ENCODE measurements around the gene KAT2A. TPM values are rescaled to one million over a fixed set of nuclear protein-coding genes. Genes with fewer than 3 reads are reported as not detected.

Gene KAT2A
- total RNA-seq, 2 donors from 2014 or later, result 26.4 to 31.3 TPM

- no peak for ATAC-seq (ENCODE audit: insufficient number of reproducible peaks, low FRiP score, low read depth)
- Histone ChIP-seq H3K9me3 (no peaks in the 10 kb centered on the region), H3K4me3 (no peak overlapping the region)
Observed at GRCh38 chr17:42087736-42088705, 33.1 kb downstream of the KAT2A start.

GRCh38 chr17:42087042-42087701, 34.0 kb downstream of the KAT2A start:
- DNase-seq (ENCODE audit: low spot score) (no peak), ATAC-seq (ENCODE audit: insufficient number of reproducible peaks, low FRiP score, low read depth) (no peak)
- no peaks in the 10 kb centered on the region for H3K27me3 ChIP-seq (replicated peaks; ENCODE audit: insufficient read depth)
- no peak for TF ChIP-seq CTCF (IDR thresholded peaks at IDR 0.05)
- H3K27ac ChIP-seq, result no peak overlapping the region
- no peaks in the 10 kb centered on the region for H3K36me3 ChIP-seq
- no peaks in the 10 kb centered on the region for H3K4me1 ChIP-seq (ENCODE audit: control insufficient read depth in 1 of 2, low read depth in 2 of 2)
- no peaks in the 10 kb centered on the region for H3K9me3 ChIP-seq
- no peak overlapping the region for H3K4me3 ChIP-seq

More at GRCh38 chr17:42087736-42088705, 33.1 kb downstream of the KAT2A start:
- DNase-seq (ENCODE audit: low spot score), result no peak
- Histone ChIP-seq H3K36me3 (no peaks in the 10 kb centered on the region), H3K4me1 (ENCODE audit: control insufficient read depth in 1 of 2, low read depth in 2 of 2) (no peaks in the 10 kb centered on the region), H3K27me3 (replicated peaks; ENCODE audit: insufficient read depth) (no peaks in the 10 kb centered on the region), H3K27ac (no peak overlapping the region)
- no peak for TF ChIP-seq CTCF (IDR thresholded peaks at IDR 0.05)

GRCh38 chr17:42081516-42082129, 39.5 kb downstream of the KAT2A start:
- ATAC-seq (ENCODE audit: insufficient number of reproducible peaks, low FRiP score, low read depth) (no peak), DNase-seq (ENCODE audit: low spot score) (no peak)
- no peak for TF ChIP-seq CTCF (IDR thresholded peaks at IDR 0.05)
- Histone ChIP-seq H3K4me3 (no peak overlapping the region), H3K27me3 (replicated peaks; ENCODE audit: insufficient read depth) (no peaks in the 10 kb centered on the region), H3K4me1 (ENCODE audit: control insufficient read depth in 1 of 2, low read depth in 2 of 2) (no peaks in the 10 kb centered on the region), H3K27ac (no peak overlapping the region), H3K9me3 (no peaks in the 10 kb centered on the region), H3K36me3 (no peaks in the 10 kb centered on the region)

GRCh38 chr17:42079541-42079940, 41.6 kb downstream of the KAT2A start:
- no peak for TF ChIP-seq CTCF (IDR thresholded peaks at IDR 0.05)
- DNase-seq (ENCODE audit: low spot score) (no peak), ATAC-seq (ENCODE audit: insufficient number of reproducible peaks, low FRiP score, low read depth) (no peak)
- no peaks in the 10 kb centered on the region for H3K9me3 ChIP-seq
- no peak overlapping the region for H3K4me3 ChIP-seq
- H3K27ac ChIP-seq, result no peak overlapping the region
- no peaks in the 10 kb centered on the region for H3K4me1 ChIP-seq (ENCODE audit: control insufficient read depth in 1 of 2, low read depth in 2 of 2)
- H3K36me3 ChIP-seq, result no peaks in the 10 kb centered on the region
- H3K27me3 ChIP-seq (replicated peaks; ENCODE audit: insufficient read depth), result no peaks in the 10 kb centered on the region
